WTC11 (cell line): Measurements from ENCODE around the gene PRSS16. TPM values are rescaled to one million over a fixed set of nuclear protein-coding genes. Genes with fewer than 3 reads are reported as not detected.

Source experiments
- ATAC-seq: fragments of 200-7000 bp; cut with Tn5 transposase; 2 replicates; pipeline ENCODE4 v1.10.0; 2021; ENCODE audit warnings: mild to moderate bottlenecking, moderate library complexity
- CTCF ChIA-PET: fragments of 300-600 bp; sonication (Branson Sonifier 250); formaldehyde crosslinking; loops from one replicate; lab custom pipeline; 2021; ENCODE audit warnings: antibody characterized with exemption; lab: Charles Lee
- POLR2A ChIA-PET: fragments of 350-600 bp; sonication (Branson Sonifier 250); formaldehyde crosslinking; loops from one replicate; lab custom pipeline; 2021; ENCODE audit warnings: antibody characterized with exemption; lab: Charles Lee
- DNase-seq: peaks from one replicate; pipeline ENCODE4 v3.0.0; 2021; ENCODE audit warnings: low spot score
- H3K27ac Mint-ChIP-seq: 2 replicates; pipeline ENCODE4 v1.8.0; 2021; ENCODE audit warnings: mixed read lengths
- H3K27me3 Mint-ChIP-seq: 2 replicates; pipeline ENCODE4 v1.8.0; 2021; ENCODE audit warnings: low read depth, mild to moderate bottlenecking, moderate library complexity, mixed read lengths
- H3K36me3 Mint-ChIP-seq: 2 replicates; pipeline ENCODE4 v1.8.0; 2021; ENCODE audit warnings: mixed read lengths
- H3K4me1 Mint-ChIP-seq: 2 replicates; pipeline ENCODE4 v1.8.0; 2022; ENCODE audit warnings: mixed read lengths
- H3K4me3 Mint-ChIP-seq: 2 replicates; pipeline ENCODE4 v1.8.0; 2021; ENCODE audit warnings: mild to moderate bottlenecking, moderate library complexity, mixed read lengths
- H3K9me3 Mint-ChIP-seq: 2 replicates; pipeline ENCODE4 v1.8.0; 2021; ENCODE audit warnings: mixed read lengths
- CBFB ChIP-seq: sonication (generic); formaldehyde crosslinking; IDR thresholded peaks from 2 replicates; pipeline ENCODE4 v1.8.1; 2022; ENCODE audit warnings: mild to moderate bottlenecking, low read depth, missing genetic modification reagents
- E2F5 ChIP-seq: sonication (generic); formaldehyde crosslinking; IDR thresholded peaks from 2 replicates; pipeline ENCODE4 v1.8.1; 2022; ENCODE audit warnings: mild to moderate bottlenecking, moderate library complexity, missing genetic modification reagents
- ESRRA ChIP-seq: sonication (generic); formaldehyde crosslinking; IDR thresholded peaks from 2 replicates; pipeline ENCODE4 v1.8.1; 2022; ENCODE audit warnings: mild to moderate bottlenecking, missing genetic modification reagents, borderline replicate concordance
- ETV6 ChIP-seq: sonication (generic); formaldehyde crosslinking; IDR thresholded peaks from 2 replicates; pipeline ENCODE4 v1.8.1; 2022; ENCODE audit warnings: mild to moderate bottlenecking, missing genetic modification reagents
- FOXP1 ChIP-seq: sonication (generic); formaldehyde crosslinking; IDR thresholded peaks from 2 replicates; pipeline ENCODE4 v1.8.0; 2022; ENCODE audit warnings: missing genetic modification reagents, mild to moderate bottlenecking, moderate library complexity, borderline replicate concordance
- IRF2 ChIP-seq: sonication (generic); formaldehyde crosslinking; IDR thresholded peaks from 2 replicates; pipeline ENCODE4 v1.8.0; 2022; ENCODE audit warnings: low read depth, missing genetic modification reagents, borderline replicate concordance
- JUN ChIP-seq: sonication (generic); formaldehyde crosslinking; IDR thresholded peaks from 2 replicates; pipeline ENCODE4 v1.8.0; 2023; ENCODE audit warnings: mild to moderate bottlenecking, missing genetic modification reagents
- NFE2L1 ChIP-seq: sonication (generic); formaldehyde crosslinking; IDR thresholded peaks from 2 replicates; pipeline ENCODE4 v1.8.1; 2023; ENCODE audit warnings: missing genetic modification reagents
- NFYB ChIP-seq: sonication (generic); formaldehyde crosslinking; conservative IDR thresholded peaks from 2 replicates; pipeline ENCODE4 v1.8.0; 2022; ENCODE audit warnings: low read depth, missing genetic modification reagents
- NR1H2 ChIP-seq: sonication (generic); formaldehyde crosslinking; IDR thresholded peaks from 2 replicates; pipeline ENCODE4 v1.9.0; 2021; ENCODE audit warnings: mild to moderate bottlenecking, moderate library complexity, missing genetic modification reagents
- NR2C2 ChIP-seq: sonication (generic); formaldehyde crosslinking; IDR thresholded peaks from 2 replicates; pipeline ENCODE4 v1.8.0; 2022; ENCODE audit warnings: mild to moderate bottlenecking, missing genetic modification reagents
- SMAD3 ChIP-seq: sonication (generic); formaldehyde crosslinking; IDR thresholded peaks from 2 replicates; pipeline ENCODE4 v1.8.0; 2022; ENCODE audit warnings: missing genetic modification reagents, mild to moderate bottlenecking, borderline replicate concordance
- SOX15 ChIP-seq: fragments of 250-450 bp; sonication (Bioruptor Pico); IDR thresholded peaks from 2 replicates; pipeline ENCODE4 v1.9.0; 2021; ENCODE audit warnings: mild to moderate bottlenecking
- TEAD4 ChIP-seq: sonication (generic); formaldehyde crosslinking; IDR thresholded peaks from 2 replicates; pipeline ENCODE4 v1.8.0; 2022; ENCODE audit warnings: mild to moderate bottlenecking, missing genetic modification reagents
- ZNF121 ChIP-seq: sonication (generic); formaldehyde crosslinking; IDR thresholded peaks from 2 replicates; pipeline ENCODE4 v1.8.0; 2023; ENCODE audit warnings: missing genetic modification reagents
- ZNF232 ChIP-seq: sonication (generic); formaldehyde crosslinking; IDR thresholded peaks from 2 replicates; pipeline ENCODE4 v1.8.0; 2022; ENCODE audit warnings: mild to moderate bottlenecking, missing genetic modification reagents
- ZNF396 ChIP-seq: fragments of 250-450 bp; sonication (Bioruptor Pico); IDR thresholded peaks from 2 replicates; pipeline ENCODE4 v1.8.0; 2021; ENCODE audit warnings: mild to moderate bottlenecking, moderate library complexity, borderline replicate concordance
- ZNF425 ChIP-seq: fragments of 250-450 bp; sonication (Bioruptor Pico); conservative IDR thresholded peaks from 2 replicates; pipeline ENCODE4 v1.9.0; 2021; ENCODE audit warnings: mild to moderate bottlenecking
- total RNA-seq: library from RNA; stranded (reverse); gene quantifications from 3 replicates; pipeline ENCODE4 v1.2.3, GENCODE V29; 2021
- TF ChIP-seq, protein P1 (sequence below): sonication (generic); formaldehyde crosslinking; IDR thresholded peaks from 2 replicates; pipeline ENCODE4 v1.8.1; 2023; ENCODE audit warnings: mild to moderate bottlenecking, missing genetic modification reagents, borderline replicate concordance
- TF ChIP-seq, protein P2 (sequence below): fragments of 200-600 bp; IDR thresholded peaks from 2 replicates; pipeline ENCODE4 v1.8.0; 2022; ENCODE audit warnings: antibody characterized with exemption
- TF ChIP-seq, protein P3 (sequence below): sonication (generic); formaldehyde crosslinking; IDR thresholded peaks from 2 replicates; pipeline ENCODE4 v1.8.0; 2023; ENCODE audit warnings: missing genetic modification reagents, mild to moderate bottlenecking, borderline replicate concordance

The PRSS16 gene
- total RNA-seq, 1 experiment from 2014 or later = 18.5 TPM

DNA sequence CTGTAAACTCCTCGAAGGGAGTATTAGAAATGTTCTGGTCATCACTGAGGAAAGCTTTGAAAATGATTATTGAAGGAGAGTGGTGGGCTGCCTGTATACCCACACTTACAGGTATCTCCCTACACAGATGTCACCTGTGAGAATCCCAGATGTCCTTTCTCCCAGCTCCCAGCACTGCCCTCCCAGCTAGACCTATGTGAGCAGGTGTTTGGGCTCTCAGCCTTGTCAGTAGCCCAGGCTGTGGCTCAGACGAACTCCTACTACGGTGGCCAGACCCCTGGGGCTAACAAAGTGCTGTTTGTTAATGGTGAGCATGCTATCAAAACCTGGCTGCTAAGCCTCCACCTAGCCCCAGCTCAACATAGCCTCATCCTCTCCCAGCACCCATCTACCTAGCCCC is 7.1 kb downstream of the PRSS16 start:
- DNase-seq (no peak), ATAC-seq (no peak)
- Mint-ChIP-seq H3K9me3 (no peaks in the 10 kb centered on the region), H3K27me3 (no peaks in the 10 kb centered on the region; the same call in none of the 2 replicates), H3K36me3 (no peaks in the 10 kb centered on the region), H3K4me3 (no peak overlapping the region), H3K4me1 (peaks cover 10% of the 10 kb centered on the region)
- CTCF ChIA-PET = no interaction called here
- TF ChIP-seq, protein P1, sequence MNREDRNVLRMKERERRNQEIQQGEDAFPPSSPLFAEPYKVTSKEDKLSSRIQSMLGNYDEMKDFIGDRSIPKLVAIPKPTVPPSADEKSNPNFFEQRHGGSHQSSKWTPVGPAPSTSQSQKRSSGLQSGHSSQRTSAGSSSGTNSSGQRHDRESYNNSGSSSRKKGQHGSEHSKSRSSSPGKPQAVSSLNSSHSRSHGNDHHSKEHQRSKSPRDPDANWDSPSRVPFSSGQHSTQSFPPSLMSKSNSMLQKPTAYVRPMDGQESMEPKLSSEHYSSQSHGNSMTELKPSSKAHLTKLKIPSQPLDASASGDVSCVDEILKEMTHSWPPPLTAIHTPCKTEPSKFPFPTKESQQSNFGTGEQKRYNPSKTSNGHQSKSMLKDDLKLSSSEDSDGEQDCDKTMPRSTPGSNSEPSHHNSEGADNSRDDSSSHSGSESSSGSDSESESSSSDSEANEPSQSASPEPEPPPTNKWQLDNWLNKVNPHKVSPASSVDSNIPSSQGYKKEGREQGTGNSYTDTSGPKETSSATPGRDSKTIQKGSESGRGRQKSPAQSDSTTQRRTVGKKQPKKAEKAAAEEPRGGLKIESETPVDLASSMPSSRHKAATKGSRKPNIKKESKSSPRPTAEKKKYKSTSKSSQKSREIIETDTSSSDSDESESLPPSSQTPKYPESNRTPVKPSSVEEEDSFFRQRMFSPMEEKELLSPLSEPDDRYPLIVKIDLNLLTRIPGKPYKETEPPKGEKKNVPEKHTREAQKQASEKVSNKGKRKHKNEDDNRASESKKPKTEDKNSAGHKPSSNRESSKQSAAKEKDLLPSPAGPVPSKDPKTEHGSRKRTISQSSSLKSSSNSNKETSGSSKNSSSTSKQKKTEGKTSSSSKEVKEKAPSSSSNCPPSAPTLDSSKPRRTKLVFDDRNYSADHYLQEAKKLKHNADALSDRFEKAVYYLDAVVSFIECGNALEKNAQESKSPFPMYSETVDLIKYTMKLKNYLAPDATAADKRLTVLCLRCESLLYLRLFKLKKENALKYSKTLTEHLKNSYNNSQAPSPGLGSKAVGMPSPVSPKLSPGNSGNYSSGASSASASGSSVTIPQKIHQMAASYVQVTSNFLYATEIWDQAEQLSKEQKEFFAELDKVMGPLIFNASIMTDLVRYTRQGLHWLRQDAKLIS = no peak
- TF ChIP-seq, protein P2, sequence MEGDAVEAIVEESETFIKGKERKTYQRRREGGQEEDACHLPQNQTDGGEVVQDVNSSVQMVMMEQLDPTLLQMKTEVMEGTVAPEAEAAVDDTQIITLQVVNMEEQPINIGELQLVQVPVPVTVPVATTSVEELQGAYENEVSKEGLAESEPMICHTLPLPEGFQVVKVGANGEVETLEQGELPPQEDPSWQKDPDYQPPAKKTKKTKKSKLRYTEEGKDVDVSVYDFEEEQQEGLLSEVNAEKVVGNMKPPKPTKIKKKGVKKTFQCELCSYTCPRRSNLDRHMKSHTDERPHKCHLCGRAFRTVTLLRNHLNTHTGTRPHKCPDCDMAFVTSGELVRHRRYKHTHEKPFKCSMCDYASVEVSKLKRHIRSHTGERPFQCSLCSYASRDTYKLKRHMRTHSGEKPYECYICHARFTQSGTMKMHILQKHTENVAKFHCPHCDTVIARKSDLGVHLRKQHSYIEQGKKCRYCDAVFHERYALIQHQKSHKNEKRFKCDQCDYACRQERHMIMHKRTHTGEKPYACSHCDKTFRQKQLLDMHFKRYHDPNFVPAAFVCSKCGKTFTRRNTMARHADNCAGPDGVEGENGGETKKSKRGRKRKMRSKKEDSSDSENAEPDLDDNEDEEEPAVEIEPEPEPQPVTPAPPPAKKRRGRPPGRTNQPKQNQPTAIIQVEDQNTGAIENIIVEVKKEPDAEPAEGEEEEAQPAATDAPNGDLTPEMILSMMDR = no peak
- TF ChIP-seq SMAD3 (CRISPR knock-in tag) (no peak), TEAD4 (CRISPR knock-in tag) (no peak), IRF2 (CRISPR knock-in tag) (no peak), ZNF425 (CRISPR knock-in tag) (no peak), SOX15 (CRISPR knock-in tag) (no peak), FOXP1 (CRISPR knock-in tag) (no peak), NFYB (CRISPR knock-in tag) (no peak), JUN (no peak), ETV6 (CRISPR knock-in tag) (no peak), NR1H2 (CRISPR knock-in tag) (no peak), NFE2L1 (CRISPR knock-in tag) (no peak)
- TF ChIP-seq, protein P3, sequence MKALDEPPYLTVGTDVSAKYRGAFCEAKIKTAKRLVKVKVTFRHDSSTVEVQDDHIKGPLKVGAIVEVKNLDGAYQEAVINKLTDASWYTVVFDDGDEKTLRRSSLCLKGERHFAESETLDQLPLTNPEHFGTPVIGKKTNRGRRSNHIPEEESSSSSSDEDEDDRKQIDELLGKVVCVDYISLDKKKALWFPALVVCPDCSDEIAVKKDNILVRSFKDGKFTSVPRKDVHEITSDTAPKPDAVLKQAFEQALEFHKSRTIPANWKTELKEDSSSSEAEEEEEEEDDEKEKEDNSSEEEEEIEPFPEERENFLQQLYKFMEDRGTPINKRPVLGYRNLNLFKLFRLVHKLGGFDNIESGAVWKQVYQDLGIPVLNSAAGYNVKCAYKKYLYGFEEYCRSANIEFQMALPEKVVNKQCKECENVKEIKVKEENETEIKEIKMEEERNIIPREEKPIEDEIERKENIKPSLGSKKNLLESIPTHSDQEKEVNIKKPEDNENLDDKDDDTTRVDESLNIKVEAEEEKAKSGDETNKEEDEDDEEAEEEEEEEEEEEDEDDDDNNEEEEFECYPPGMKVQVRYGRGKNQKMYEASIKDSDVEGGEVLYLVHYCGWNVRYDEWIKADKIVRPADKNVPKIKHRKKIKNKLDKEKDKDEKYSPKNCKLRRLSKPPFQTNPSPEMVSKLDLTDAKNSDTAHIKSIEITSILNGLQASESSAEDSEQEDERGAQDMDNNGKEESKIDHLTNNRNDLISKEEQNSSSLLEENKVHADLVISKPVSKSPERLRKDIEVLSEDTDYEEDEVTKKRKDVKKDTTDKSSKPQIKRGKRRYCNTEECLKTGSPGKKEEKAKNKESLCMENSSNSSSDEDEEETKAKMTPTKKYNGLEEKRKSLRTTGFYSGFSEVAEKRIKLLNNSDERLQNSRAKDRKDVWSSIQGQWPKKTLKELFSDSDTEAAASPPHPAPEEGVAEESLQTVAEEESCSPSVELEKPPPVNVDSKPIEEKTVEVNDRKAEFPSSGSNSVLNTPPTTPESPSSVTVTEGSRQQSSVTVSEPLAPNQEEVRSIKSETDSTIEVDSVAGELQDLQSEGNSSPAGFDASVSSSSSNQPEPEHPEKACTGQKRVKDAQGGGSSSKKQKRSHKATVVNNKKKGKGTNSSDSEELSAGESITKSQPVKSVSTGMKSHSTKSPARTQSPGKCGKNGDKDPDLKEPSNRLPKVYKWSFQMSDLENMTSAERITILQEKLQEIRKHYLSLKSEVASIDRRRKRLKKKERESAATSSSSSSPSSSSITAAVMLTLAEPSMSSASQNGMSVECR = no peak
- TF ChIP-seq, all 79 proteins: peak for 0
- POLR2A ChIA-PET = no interaction called here
- no peak overlapping the region for H3K27ac Mint-ChIP-seq

GRCh38 chr6:27255866-27256265 is 8.4 kb downstream of the PRSS16 start:
- no peak for DNase-seq
- CTCF ChIA-PET = no interaction called here
- Mint-ChIP-seq H3K4me1 (peaks cover 5% of the 10 kb centered on the region), H3K27me3 (peaks cover 3% of the 10 kb centered on the region; the same call in 1 of the 2 replicates), H3K36me3 (no peaks in the 10 kb centered on the region), H3K4me3 (no peak overlapping the region), H3K27ac (no peak overlapping the region), H3K9me3 (no peaks in the 10 kb centered on the region)
- ATAC-seq = no peak
- POLR2A ChIA-PET = no interaction called here
- TF ChIP-seq CBFB (CRISPR knock-in tag) = no peak
- TF ChIP-seq ESRRA (CRISPR knock-in tag) = no peak
- TF ChIP-seq ZNF121 = no peak
- TF ChIP-seq E2F5 (CRISPR knock-in tag) = no peak
- no peak for TF ChIP-seq ZNF232 (CRISPR knock-in tag)
- no peak for TF ChIP-seq ZNF396 (CRISPR knock-in tag)
- TF ChIP-seq ZNF425 (CRISPR knock-in tag) = no peak
- no peak for TF ChIP-seq NR2C2 (CRISPR knock-in tag)
